Transverse colon (tissue), 4 donors: ENCODE measurements around the gene SMCP.

Experiments
- EP300 ChIP-seq: sonication (generic); formaldehyde crosslinking; IDR thresholded peaks from one replicate; pipeline ENCODE4 v1.6.1; 2017; ENCODE audit warnings: antibody characterized with exemption, low read depth
- POLR2A ChIP-seq: fragments of 450-650 bp; IDR thresholded peaks from one replicate; pipeline ENCODE4 v1.6.1; 2016; ENCODE audit warnings: antibody characterized with exemption, mild to moderate bottlenecking, moderate library complexity
- POLR2AphosphoS5 ChIP-seq, 3 donors: sonication (generic); formaldehyde crosslinking; IDR thresholded peaks; one replicate each; pipeline ENCODE4 v1.6.1; 2016; ENCODE audit warnings: antibody characterized with exemption in 3 of 3
- TF ChIP-seq, protein P1 (sequence below), 5 experiments: fragments of 200-600 bp in 3 of 5; fragments of 450-650 bp in 2 of 5; sonication (generic) in 3 of 5; IDR thresholded peaks; 1 replicate in 2 of 5; 2 replicates in 3 of 5; pipeline ENCODE4 v1.5.1; 2016 to 2017; ENCODE audit warnings: antibody characterized with exemption in 5 of 5, inconsistent platforms in 3 of 5, mild to moderate bottlenecking in 2 of 5, moderate library complexity in 1 of 5

DNA sequence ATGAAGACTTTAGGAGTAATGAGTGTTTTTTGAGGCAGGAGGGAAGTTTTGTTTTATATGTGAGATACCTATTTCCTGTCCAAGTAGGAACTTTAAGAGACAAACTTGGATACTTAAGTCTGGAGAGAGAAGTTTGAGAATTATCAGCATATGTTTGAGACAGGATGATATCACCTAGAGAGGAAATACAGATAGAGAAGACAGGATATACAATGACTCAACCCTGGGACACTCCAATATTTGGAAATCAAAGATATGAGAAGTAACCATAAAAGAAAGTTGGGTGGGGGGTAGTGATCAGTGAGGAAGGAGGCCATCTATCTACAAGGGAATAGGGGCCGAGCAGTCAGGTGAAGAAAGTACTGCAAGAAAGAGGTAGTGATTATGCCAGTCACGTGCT is 11.8 kb upstream of the SMCP start:
- TF ChIP-seq, protein P1, sequence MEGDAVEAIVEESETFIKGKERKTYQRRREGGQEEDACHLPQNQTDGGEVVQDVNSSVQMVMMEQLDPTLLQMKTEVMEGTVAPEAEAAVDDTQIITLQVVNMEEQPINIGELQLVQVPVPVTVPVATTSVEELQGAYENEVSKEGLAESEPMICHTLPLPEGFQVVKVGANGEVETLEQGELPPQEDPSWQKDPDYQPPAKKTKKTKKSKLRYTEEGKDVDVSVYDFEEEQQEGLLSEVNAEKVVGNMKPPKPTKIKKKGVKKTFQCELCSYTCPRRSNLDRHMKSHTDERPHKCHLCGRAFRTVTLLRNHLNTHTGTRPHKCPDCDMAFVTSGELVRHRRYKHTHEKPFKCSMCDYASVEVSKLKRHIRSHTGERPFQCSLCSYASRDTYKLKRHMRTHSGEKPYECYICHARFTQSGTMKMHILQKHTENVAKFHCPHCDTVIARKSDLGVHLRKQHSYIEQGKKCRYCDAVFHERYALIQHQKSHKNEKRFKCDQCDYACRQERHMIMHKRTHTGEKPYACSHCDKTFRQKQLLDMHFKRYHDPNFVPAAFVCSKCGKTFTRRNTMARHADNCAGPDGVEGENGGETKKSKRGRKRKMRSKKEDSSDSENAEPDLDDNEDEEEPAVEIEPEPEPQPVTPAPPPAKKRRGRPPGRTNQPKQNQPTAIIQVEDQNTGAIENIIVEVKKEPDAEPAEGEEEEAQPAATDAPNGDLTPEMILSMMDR (IDR thresholded peaks at IDR 0.05) = no peak
- no peak for TF ChIP-seq POLR2AphosphoS5 (IDR thresholded peaks at IDR 0.05)
- no peak for TF ChIP-seq EP300
- TF ChIP-seq POLR2A = no peak
